Astrocyte (in vitro differentiated cells and primary cell): Measurements from ENCODE around the gene MRPL55. TPM values are rescaled to one million over a fixed set of nuclear protein-coding genes. Genes with fewer than 3 reads are reported as not detected.

Experiments used
- DNase-seq: peaks from one replicate; pipeline ENCODE4 v3.0.0-alpha.2; 2010; ENCODE audit warnings: low read depth
- FAIRE-seq: peaks from 2 replicates; lab custom pipeline; 2011; peaks lifted over from hg19 to GRCh38; lab: Jason Lieb, UNC
- H2AFZ ChIP-seq: 2 replicates; pipeline ENCODE4 v1.6.0; 2012; ENCODE audit warnings: low read depth, low read length, inconsistent platforms
- H3K27ac ChIP-seq: 2 replicates; pipeline ENCODE4 v1.5.1; 2011; ENCODE audit warnings: low read depth, low read length, inconsistent platforms
- H3K27me3 ChIP-seq: 2 replicates; pipeline ENCODE4 v1.6.0; 2011; ENCODE audit warnings: low read length, inconsistent platforms; ENCODE audit not compliant: insufficient read depth
- H3K36me3 ChIP-seq: 2 replicates; pipeline ENCODE4 v1.5.1; 2011; ENCODE audit warnings: low read length, inconsistent platforms; ENCODE audit not compliant: insufficient read depth
- H3K4me1 ChIP-seq: 2 replicates; pipeline ENCODE4 v1.5.1; 2011; ENCODE audit warnings: low read length, inconsistent platforms; ENCODE audit not compliant: insufficient read depth
- H3K4me2 ChIP-seq: 2 replicates; pipeline ENCODE4 v1.6.0; 2012; ENCODE audit warnings: low read length, inconsistent platforms
- H3K4me3 ChIP-seq: 2 replicates; pipeline ENCODE4 v1.5.1; 2011; ENCODE audit warnings: low read depth, mild to moderate bottlenecking, low read length, inconsistent platforms; ENCODE audit not compliant: insufficient read depth
- H3K79me2 ChIP-seq: 2 replicates; pipeline ENCODE4 v1.6.0; 2012; ENCODE audit warnings: mild to moderate bottlenecking, low read length, inconsistent platforms; ENCODE audit not compliant: insufficient read depth
- H3K9ac ChIP-seq: 2 replicates; pipeline ENCODE4 v1.6.0; 2012; ENCODE audit warnings: mild to moderate bottlenecking, low read length, inconsistent platforms
- H3K9me3 ChIP-seq: 2 replicates; pipeline ENCODE4 v1.5.1; 2012; ENCODE audit warnings: low read depth, mild to moderate bottlenecking, low read length, inconsistent platforms; ENCODE audit not compliant: insufficient read depth
- H4K20me1 ChIP-seq: 2 replicates; pipeline ENCODE4 v1.6.0; 2012; ENCODE audit warnings: low read length, inconsistent platforms; ENCODE audit not compliant: insufficient read depth
- H3K27ac Mint-ChIP-seq: one replicate; pipeline ENCODE4 v1.8.0; 2021; ENCODE audit warnings: mild to moderate bottlenecking, mixed read lengths; ENCODE audit not compliant: unreplicated experiment
- H3K27me3 Mint-ChIP-seq: one replicate; pipeline ENCODE4 v1.8.0; 2021; ENCODE audit warnings: low read depth, mixed read lengths; ENCODE audit not compliant: unreplicated experiment
- H3K36me3 Mint-ChIP-seq: one replicate; pipeline ENCODE4 v1.8.0; 2021; ENCODE audit warnings: low read depth, mixed read lengths; ENCODE audit not compliant: unreplicated experiment
- H3K4me1 Mint-ChIP-seq: one replicate; pipeline ENCODE4 v1.8.0; 2021; ENCODE audit warnings: low read depth, mixed read lengths; ENCODE audit not compliant: unreplicated experiment
- H3K4me3 Mint-ChIP-seq: one replicate; pipeline ENCODE4 v1.8.0; 2021; ENCODE audit warnings: mild to moderate bottlenecking, moderate library complexity, mixed read lengths; ENCODE audit not compliant: unreplicated experiment
- H3K9me3 Mint-ChIP-seq: one replicate; pipeline ENCODE4 v1.8.0; 2021; ENCODE audit warnings: mild to moderate bottlenecking, mixed read lengths; ENCODE audit not compliant: unreplicated experiment
- EZH2 ChIP-seq: IDR thresholded peaks from 2 replicates; pipeline ENCODE4 v1.6.1; 2012; ENCODE audit warnings: mild to moderate bottlenecking, low read length, inconsistent platforms; ENCODE audit not compliant: insufficient read depth
- total RNA-seq: library from RNA; stranded (reverse); gene quantifications from 2 replicates; pipeline ENCODE4 v1.2.1, GENCODE V29; 2021
- TF ChIP-seq, protein P1 (sequence below): IDR thresholded peaks from 2 replicates; pipeline ENCODE4 v1.5.1; 2011; ENCODE audit warnings: low read depth, mild to moderate bottlenecking, inconsistent platforms, low read length, moderate library complexity; ENCODE audit not compliant: insufficient read depth

MRPL55 gene
- total RNA-seq, 1 donor from 2014 or later: 50.8 TPM

- no peaks in the 10 kb centered on the region for H3K36me3 Mint-ChIP-seq
- Histone ChIP-seq H2AFZ (no peak overlapping the region), H3K9me3 (no peaks in the 10 kb centered on the region), H3K4me1 (no peaks in the 10 kb centered on the region), H3K4me3 (no peak overlapping the region), H3K9ac (no peak overlapping the region), H3K27ac (no peak overlapping the region), H3K79me2 (no peaks in the 10 kb centered on the region), H3K36me3 (no peaks in the 10 kb centered on the region), H3K27me3 (peaks cover 5% of the 10 kb centered on the region), H3K4me2 (no peak overlapping the region), H4K20me1 (no peaks in the 10 kb centered on the region)
- DNase-seq (no peak), FAIRE-seq (no peak)
- no peaks in the 10 kb centered on the region for H3K4me1 Mint-ChIP-seq
- no peak overlapping the region for H3K4me3 Mint-ChIP-seq
- TF ChIP-seq, protein P1, sequence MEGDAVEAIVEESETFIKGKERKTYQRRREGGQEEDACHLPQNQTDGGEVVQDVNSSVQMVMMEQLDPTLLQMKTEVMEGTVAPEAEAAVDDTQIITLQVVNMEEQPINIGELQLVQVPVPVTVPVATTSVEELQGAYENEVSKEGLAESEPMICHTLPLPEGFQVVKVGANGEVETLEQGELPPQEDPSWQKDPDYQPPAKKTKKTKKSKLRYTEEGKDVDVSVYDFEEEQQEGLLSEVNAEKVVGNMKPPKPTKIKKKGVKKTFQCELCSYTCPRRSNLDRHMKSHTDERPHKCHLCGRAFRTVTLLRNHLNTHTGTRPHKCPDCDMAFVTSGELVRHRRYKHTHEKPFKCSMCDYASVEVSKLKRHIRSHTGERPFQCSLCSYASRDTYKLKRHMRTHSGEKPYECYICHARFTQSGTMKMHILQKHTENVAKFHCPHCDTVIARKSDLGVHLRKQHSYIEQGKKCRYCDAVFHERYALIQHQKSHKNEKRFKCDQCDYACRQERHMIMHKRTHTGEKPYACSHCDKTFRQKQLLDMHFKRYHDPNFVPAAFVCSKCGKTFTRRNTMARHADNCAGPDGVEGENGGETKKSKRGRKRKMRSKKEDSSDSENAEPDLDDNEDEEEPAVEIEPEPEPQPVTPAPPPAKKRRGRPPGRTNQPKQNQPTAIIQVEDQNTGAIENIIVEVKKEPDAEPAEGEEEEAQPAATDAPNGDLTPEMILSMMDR: no peak
- no peak for TF ChIP-seq EZH2
- no peak overlapping the region for H3K27ac Mint-ChIP-seq
- H3K9me3 Mint-ChIP-seq: no peaks in the 10 kb centered on the region
- peaks cover 25% of the 10 kb centered on the region for H3K27me3 Mint-ChIP-seq
These were observed 42.7 kb downstream of the MRPL55 start for GRCh38 chr1:228066416-228066815.

GRCh38 chr1:228065543-228066347, 43.4 kb downstream of the MRPL55 start:
- H3K4me3 Mint-ChIP-seq: no peak overlapping the region

More at GRCh38 chr1:228065543-228066347, 43.4 kb downstream of the MRPL55 start:
- Mint-ChIP-seq H3K27ac (no peak overlapping the region), H3K27me3 (peaks cover 31% of the 10 kb centered on the region), H3K4me1 (no peaks in the 10 kb centered on the region), H3K9me3 (no peaks in the 10 kb centered on the region), H3K36me3 (no peaks in the 10 kb centered on the region)
- Histone ChIP-seq H2AFZ (no peak overlapping the region), H3K9me3 (no peaks in the 10 kb centered on the region), H3K36me3 (no peaks in the 10 kb centered on the region), H3K4me2 (no peak overlapping the region), H3K79me2 (no peaks in the 10 kb centered on the region), H3K27me3 (peaks cover 5% of the 10 kb centered on the region), H3K27ac (no peak overlapping the region), H3K4me3 (no peak overlapping the region), H3K9ac (no peak overlapping the region), H3K4me1 (no peaks in the 10 kb centered on the region), H4K20me1 (no peaks in the 10 kb centered on the region)
- FAIRE-seq (no peak), DNase-seq (no peak)
- TF ChIP-seq, protein P1: no peak
- no peak for TF ChIP-seq EZH2
